Measurements from ENCODE around the gene RAB3IL1.
A peak's percentile ranks its signal among the peaks of the same experiment; 100 is the strongest.

Gene RAB3IL1

DNA sequence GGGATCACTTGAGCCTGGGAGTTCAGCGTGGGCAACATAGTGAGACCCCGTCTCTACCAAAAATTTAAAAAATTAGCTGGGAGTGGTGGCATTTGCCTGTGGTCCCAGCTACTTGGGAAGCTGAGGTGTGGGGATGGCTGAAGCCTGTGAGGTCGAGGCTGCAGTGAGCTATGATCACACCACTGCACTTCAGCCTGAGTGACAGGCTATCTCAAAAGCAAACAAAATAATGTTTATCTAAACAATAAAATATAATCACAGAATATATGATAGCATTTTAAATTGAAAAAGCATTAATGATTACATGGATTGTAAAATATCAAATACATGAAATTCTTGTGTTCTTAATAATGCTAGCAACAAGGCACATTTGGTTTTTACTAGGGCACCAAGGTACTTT is 35.5 kb upstream of the RAB3IL1 start:
- DNase-seq = no peak

DNA sequence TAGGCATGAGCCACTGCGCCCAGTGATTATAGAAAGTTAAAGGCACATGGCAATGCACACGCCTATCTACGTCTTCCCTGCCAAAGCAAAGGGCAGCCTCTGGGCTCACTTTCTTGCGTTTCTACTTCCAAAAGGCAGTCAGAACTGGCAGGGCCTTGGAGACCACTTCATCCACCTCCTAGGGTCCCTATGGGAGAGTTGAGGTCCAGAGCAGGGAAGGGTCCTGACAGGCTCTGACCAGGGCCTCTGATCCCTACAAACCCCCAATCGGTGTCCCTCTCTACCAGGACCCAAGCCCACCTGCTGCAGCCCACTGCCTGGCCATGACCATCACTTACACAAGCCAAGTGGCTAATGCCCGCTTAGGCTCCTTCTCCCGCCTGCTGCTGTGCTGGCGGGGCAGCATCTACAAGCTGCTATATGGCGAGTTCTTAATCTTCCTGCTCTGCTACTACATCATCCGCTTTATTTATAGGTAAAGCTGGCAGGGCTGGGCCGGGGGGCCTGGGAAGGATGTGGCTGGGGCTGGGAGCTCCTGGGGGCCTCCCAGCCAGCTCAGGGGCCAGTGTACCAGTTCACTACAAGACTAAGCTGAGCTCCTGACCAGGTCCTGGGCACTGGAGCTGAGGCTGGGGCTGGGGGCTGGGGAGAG is 34.2 kb upstream of the RAB3IL1 start:
- DNase-seq = no peak

DNA sequence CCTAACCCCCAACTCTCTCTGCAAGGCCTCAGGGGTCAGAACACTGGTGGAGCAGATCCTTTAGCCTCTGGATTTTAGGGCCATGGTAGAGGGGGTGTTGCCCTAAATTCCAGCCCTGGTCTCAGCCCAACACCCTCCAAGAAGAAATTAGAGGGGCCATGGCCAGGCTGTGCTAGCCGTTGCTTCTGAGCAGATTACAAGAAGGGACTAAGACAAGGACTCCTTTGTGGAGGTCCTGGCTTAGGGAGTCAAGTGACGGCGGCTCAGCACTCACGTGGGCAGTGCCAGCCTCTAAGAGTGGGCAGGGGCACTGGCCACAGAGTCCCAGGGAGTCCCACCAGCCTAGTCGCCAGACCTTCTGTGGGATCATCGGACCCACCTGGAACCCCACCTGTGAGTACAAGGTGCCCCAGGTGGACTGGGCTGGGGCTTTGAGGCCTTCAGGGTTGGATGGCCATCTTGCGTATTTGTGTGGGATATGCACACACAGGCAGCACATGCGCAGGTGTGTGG is 32.7 kb upstream of the RAB3IL1 start, which contains the start of gene BEST1:
Gene BEST1, plus strand, starts transcription at position 317 of the 513 bp plus-strand sequence. CDS start 1,456 bp downstream, outside the sequence.
- no peak for DNase-seq

DNA sequence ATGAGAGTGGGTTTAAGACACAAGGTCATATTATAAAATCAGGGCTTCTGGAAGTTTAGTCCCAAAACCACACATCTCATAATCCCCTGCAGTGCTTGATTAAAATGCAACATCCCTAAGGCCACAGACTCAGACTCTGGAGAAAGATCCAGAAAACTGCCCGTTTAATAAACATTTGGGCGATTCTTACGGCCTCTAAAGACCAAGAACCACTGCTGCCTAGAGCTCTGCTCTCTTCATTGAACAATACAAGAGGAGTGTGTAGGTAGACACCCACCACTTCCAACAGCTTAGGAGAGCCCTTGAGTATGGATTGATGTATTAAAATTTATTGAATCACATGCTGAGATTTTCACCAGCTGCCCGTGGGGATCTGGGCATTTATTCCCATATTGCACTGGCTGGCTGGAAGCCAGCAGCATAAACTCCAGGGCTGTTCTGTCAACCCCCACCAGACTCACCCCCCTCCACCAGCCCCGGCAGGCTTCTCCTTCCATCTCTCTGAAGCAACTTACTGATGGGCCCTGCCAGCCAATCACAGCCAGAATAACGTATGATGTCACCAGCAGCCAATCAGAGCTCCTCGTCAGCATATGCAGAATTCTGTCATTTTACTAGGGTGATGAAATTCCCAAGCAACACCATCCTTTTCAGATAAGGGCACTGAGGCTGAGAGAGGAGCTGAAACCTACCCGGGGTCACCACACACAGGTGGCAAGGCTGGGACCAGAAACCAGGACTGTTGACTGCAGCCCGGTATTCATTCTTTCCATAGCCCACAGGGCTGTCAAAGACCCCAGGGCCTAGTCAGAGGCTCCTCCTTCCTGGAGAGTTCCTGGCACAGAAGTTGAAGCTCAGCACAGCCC is 32.0 kb upstream of the RAB3IL1 start:
- DNase-seq = peak; percentile 44

DNA sequence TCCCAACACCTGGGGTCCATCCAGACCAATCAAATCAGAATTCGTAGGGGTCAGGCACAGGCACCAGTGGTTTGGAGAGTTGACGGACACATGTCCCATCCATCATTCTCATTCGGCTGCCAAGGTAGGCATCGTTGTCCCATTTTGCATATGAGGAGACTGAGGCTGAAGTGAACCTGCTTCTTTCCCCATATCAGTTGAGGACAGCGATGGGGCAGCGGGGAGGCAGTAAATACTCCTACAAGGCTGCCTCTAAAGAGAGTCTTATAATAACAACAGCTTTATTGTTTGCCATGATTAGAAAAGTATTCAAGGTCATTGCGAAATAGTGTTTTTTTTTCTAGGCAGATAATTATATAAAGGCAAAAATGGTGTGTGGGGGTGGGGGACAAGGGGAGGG is 31.1 kb upstream of the RAB3IL1 start:
- no peak for DNase-seq

DNA sequence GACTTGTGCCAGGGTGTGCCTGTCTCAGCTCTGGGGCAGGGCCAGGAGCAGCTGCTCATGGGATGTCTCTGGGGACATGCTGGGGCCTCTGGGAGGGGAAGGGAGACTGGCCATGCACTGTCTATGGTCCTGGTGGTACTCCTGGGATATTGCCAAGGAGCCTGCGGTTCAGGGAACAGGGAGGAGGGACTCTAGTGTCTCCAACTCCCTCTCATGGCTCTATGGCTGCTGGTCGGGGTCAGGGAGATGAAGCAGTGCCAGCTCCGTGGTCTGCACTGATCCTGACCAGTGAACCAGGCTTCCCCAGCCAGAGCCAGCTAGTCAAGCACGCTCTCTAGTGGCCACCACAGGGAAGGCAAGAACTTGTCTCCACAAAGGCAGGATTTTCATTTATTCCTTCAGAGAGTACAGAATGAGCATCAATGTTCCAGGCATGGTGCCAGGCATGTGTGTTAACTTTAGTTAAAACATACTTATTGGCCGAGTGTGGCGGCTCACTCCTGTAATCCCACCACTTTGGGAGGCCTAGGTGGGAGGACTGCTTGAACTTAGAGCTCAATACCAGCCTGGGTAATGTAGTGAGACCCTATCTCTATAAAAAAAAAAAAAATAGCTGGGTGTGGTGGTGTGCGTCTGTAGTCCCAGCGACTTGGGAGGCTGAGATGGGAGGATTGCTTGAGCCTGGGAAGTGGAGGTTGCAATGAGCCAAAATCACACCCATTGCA is 30.3 kb upstream of the RAB3IL1 start:
- DNase-seq = peak; percentile 73

DNA sequence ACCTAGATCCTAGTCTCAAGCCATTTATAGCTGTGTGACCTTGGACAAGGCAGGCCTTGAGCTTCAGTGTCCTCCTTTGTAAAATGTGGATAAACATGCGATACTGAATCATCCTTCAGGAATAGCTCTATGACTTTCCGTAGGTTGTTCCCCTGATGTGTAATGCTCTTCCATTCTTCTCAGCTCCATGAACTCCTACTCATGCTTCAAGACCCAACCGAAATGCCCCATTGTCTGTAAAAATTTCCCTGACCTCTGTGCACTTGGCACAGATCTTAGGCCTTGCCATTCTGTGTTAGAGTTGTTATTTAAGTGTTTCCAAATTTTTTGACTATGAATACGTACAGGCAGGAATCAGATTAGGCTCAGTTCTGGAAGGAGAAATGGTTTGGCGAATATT is 29.5 kb upstream of the RAB3IL1 start:
- no peak for DNase-seq

DNA sequence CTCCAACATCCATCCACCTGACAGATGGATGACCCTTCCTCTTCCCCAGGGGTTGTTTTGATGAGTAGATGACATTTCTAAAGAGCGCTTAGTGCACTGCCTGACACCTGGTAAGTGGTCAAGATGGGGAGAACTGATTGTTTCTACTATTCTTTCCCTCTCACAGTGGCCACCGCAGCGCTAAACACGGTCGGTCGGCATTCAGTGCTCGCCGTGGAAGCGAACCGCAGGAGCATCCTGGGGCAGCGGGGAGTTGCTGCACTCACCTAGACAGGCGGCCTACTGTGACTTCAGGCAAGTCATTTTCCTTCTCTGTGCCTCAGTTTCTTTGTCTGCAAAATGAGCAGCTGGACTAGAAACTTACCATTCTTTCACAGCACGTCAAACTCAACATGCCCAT is 27.8 kb upstream of the RAB3IL1 start:
- DNase-seq = no peak

DNA sequence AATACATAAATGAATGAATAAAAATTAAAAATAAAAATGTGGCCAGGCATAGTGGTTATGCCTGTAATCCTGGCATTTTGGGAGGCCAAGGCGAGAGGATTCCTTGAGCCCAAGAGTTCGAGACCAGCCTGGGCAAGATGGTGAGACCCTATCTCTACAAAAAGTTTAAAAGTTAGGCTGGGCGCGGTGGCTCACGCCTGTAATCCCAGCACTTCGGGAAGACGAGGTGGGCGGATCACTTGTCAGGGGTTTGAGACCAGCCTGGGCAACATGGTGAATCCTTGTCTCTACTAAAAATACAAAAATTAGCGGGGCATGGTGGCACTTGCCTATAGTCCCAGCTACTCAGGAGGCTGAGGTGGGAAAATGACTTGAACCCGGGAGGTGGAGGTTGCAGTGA is 23.1 kb upstream of the RAB3IL1 start:
- no peak for DNase-seq

DNA sequence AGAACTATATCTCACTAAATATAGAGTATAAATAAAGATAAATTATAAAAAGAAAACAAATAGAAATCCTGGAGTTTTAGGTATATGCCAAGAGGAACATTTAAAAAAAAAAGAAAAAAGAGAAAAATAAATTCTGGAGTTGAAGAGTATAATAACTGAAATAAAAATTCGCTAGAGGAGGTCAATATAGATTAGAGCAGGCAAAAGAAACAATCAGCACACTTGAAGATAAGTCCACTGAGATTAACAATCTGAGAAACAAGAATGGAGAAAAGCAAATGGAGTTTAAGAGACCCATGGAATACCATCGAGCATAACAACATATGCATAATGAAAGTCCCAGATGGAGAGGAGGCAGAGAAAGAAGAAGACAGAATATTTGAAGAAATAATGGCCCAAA is 18.5 kb upstream of the RAB3IL1 start:
- no peak for DNase-seq

DNA sequence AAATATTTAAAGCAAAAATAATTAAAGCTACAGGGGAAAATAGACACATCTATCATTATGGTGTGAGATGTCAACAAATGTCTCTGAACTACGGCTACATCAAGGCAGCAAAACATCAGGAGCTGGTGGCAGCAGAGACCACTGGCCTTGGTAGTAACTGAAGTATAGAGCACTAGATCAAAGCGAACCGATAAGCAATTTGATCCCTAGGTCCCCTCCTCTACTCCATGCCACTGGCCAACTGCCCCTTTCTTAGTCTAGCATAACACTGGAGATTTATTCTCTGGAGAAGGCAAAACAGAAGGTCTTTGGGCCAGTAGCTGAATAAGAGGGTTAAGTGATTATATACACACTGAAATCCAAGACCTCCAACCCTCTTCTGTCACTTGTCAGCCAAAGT is 13.6 kb upstream of the RAB3IL1 start:
- no peak for DNase-seq

DNA sequence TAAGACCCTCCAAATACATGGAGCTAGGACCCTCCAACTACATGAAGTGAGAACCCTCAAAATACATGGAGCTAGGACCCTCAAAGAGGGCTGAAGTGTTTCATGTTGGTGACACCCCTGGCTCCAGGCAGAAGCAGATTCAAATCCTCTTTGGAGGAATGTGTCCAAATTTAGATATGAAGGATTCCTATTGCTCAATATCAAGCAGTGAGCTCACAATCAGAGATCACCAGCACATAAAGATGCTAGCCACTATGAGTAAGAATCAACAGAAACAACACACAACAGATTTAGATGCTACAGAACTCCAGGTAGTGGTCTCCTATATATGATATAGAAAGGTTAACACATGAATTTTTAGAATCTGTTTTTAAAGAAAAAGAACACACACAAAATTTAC is 11.2 kb upstream of the RAB3IL1 start:
- no peak for DNase-seq

DNA sequence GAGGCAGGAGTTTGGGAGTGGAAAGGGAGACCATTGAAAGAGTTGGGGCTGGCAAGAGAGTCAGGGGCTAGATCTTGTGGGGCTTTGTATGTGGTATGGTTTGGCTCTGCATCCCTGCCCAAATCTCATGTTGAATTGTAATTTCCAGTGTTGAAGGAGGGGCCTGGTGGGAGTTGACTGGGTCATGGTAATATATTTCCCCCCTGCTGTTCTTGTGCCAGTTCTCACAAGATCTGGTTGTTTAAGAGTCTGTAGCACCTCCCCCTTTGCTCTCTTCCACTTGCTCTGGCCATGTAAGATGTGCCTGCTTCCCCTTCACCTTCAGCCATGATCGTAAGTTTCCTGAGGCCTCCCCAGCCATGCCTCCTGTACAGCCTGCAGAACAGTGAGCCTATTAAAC is 10.1 kb upstream of the RAB3IL1 start:
- DNase-seq = no peak

DNA sequence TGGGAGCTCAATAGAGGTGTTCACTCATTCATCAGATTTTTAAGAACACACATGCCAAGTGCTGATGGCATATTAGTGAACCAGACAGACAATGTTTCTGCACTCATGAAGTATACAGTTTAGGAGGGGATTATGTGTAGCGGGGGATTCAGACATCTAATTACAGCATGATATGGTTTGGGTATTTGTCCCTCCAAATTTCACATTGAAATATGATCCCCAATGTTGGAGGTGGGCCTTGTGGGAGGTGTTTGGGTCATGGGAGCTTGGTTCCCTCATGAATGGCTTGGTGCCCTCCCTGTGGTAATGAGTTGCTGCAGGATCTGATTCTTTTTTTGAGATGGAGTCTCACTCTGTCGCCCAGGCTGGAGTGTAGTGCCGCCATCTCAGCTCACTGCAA is 8.9 kb upstream of the RAB3IL1 start:
- no peak for DNase-seq

DNA sequence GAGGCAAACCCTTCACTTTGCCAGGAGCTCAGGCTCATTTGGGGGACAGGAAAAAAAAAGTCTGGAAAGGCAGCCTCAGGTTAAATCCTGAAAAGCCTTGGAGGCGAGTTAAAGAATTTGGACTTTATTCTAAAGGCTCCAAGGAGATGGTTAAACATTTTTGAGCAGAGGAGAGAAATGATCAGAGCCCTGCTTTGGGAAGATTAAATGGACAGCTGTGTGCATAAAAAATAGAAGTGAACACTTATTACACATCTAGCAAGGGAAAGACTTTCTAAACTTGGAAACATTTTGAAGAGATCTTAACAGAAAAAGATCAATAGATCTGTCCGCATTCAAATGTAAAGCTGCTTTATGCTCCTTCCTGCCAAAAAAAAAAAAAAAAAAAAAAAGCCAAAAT is 8.4 kb upstream of the RAB3IL1 start:
- no peak for DNase-seq

DNA sequence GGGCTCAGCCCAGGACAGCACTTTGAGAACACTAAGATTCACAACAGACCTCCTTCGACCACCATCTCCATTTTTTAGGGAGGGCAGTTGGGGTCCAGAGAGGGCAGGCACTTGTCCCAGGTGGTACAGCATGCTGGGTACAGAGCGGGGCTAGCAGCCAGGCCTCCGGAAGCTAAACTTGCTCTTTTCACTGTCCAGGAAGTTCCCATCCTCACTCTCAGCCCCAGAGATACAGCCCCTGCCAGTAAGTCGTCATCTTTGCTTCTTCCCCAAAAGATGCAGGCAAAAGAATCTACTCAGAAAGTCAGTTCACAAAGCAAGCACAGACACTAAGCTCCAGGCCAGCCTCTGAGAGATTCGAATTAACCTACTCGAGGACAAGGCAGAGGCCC is 6.7 kb upstream of the RAB3IL1 start:
- no peak for DNase-seq

DNA sequence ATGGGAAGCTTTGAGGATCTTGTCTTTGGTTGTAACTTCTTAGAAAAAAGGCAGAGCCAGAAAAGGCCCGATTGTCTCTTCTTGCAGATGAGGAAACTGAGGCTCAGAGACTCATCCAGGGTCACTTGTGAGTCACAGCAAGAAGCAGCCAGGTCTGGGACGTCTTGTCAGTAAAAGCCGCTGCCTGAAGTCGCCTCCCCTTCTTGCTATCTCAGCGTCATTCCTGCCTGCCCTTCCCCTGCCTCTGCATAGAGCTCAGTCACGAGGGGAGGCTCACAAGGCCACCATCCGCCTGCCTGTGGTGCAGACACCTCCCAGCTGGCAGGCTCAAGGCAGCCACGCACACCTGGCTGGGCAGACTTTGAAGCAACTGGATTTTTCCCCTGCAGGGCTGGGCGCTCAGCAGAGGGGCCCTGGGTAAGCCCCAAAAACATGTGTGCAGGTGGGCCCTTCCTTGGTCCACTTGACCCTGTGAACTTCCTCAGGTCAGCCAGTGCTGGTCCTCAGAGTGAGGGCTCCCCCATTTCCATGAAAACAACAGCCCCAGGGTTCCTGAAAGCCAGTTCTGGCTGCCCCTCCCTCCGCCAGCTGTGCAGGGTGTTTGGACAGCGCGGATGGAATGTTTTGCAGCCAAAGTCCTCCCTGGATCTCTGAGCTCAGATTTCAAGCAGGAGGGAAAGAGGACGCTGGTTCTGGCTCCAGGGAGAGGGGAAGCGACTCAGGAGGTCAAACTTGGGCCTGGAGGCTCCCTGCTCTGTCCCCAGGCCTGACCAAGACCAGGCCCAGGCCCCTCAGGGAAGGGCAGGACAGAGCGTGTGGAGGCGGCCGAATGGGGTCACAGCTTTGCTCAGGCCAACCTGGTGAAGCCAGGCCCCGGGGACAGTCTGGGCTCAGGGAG is 6.0 kb upstream of the RAB3IL1 start:
- no peak for DNase-seq

DNA sequence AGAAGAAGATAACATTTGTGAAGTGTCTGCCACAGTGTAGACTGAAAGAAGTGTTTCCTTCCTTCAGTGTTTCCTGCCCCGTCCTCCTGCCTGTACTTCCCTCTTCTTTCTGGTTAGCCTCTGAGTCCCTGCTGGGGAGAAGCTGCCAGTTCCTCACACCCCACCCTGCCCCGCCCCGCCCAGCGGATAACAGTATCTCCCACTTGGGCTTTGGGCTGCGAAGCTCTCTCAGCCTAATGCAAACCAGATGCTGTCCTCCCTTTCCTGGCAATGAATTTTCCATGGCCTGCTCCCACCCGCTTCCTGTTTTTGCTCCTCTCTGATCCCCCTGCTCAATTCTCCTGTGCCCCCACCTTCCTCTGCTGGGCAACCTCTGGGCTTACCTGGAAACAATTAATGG is 5.2 kb upstream of the RAB3IL1 start:
- no peak for DNase-seq

DNA sequence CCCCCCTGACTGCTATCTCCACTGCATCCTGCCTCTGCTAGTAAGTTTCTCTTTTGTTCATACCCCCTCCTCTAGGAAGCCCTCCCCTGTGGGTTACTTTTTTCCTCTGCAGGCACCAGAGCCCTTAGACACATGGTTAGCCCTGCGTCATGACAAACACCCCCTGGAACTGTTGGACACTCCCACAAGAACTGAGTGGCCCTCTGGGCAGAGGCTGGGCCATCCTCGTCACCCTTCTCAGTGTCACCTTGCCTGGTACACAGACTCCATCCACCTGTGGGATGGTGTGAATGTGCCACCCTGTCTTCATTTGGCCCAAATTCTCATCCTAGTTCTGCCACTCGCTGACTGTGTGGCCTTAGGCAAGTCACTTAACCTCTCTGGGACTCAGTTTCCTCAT is 4.1 kb upstream of the RAB3IL1 start:
- no peak for DNase-seq

DNA sequence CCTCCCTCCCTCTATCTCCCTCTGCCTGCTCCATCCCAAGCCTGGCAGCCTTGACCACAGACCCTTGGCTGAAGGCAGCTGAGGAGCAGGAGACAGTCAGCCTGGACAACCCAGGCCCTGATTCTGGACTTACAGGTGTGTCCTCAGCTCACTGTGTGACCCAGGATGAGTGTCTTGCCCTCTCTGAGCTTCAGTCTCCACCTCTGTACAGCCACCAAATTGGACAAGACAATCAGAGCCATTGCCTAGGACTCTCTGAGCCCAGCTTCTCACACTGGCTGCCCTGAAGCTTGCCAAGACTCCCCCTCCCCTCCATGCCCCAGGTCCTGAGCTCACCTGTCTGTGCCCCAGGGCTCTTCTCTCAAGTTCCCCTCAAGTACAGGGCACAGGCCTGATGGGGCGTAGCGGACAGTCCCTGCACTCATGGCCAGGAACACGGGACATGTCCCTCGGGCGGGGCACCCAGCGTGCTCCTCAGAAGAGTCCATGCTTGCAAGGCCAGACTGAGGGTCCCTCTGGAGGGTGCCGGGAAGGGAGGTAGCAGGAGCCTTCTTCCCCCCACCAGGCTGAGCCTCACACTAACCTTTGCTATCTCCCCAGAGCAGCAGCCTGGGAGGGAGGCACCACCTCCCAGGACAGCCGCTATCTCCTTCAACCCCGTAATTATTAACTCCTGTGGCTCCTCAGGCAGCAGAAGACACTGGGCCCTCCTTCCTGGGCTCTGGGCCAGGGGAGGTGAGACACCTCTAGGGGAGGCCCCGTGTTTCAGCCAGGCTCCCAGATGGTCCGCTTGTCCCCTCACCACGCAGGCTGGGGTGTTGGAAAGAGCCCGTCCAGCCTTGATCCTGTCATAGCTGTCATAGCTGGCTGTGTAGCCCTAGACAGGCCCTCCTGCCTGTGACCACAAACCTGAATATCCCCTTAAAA is 2.6 kb upstream of the RAB3IL1 start:
- DNase-seq = no peak

DNA sequence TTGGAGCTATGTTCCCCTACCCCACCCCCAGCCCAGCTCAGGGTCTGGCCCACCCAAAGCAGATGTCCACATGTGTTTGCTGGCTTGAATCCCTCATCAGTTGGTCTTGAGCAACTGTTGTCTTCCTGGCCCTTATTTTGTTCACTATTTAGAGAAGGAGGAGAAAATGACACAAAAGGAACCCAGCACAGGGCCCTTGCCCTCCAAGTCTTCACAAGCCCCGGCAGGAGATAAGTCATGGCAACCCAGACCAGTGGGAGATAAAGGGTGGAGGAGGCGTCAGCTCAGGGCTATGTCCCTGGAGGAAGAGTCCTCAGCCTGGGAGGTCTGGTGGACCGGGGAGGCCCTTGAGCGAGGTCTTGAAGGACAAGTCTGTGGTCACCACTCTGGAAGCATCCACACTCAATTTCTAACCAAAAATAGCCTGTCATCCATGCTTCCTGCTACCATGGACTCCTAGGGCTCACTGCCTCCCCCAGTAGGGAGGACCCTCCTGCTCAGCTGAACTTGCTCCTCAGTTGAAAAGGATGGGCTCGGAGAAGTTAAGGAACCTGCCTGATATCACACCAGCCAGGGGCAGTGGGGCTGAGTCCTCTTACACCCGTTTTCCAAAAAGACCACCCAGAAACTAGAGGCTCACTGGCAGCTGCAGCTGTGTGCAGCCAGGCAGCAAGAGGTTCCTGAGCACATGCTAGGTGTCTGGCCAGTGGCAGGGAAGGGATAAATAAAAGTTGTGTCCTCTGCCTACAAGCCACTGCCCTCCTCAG is 1.8 kb upstream of the RAB3IL1 start:
- no peak for DNase-seq

Measured in activated CD4-positive, alpha-beta T cell treated with anti-CD3 and anti-CD28 coated beads, Interleukin-2, amount 50 U/mL, for 16 hours (primary cell).